GM12875 (cell line): Measurements from ENCODE around the gene IL19.

Experiments used
- H3K4me3 ChIP-seq: one replicate; pipeline ENCODE4 v1.5.1; 2011; ENCODE audit warnings: low read depth, low read length, control low read depth
- CTCF ChIP-seq: IDR thresholded peaks from 2 replicates; pipeline ENCODE4 v1.5.1; 2011; ENCODE audit warnings: low read depth, mild to moderate bottlenecking, control low read depth, inconsistent platforms, low read length, moderate library complexity, borderline replicate concordance; ENCODE audit not compliant: insufficient read depth

Gene IL19

GRCh38 chr1:206841609-206842323 is 71.2 kb downstream of the IL19 start:
- no peak for TF ChIP-seq CTCF
- H3K4me3 ChIP-seq: no peak overlapping the region

GRCh38 chr1:206842854-206843253 is 72.3 kb downstream of the IL19 start:
- TF ChIP-seq CTCF: no peak
- no peak overlapping the region for H3K4me3 ChIP-seq

- TF ChIP-seq CTCF: no peak
- no peak overlapping the region for H3K4me3 ChIP-seq
These were observed 73.1 kb downstream of the IL19 start for GRCh38 chr1:206843626-206844025.

GRCh38 chr1:206846487-206846886 is 75.9 kb downstream of the IL19 start:
- no peak for TF ChIP-seq CTCF

GRCh38 chr1:206847337-206847834 is 76.8 kb downstream of the IL19 start:
- TF ChIP-seq CTCF: no peak
- H3K4me3 ChIP-seq: no peak overlapping the region

More at GRCh38 chr1:206846487-206846886, 75.9 kb downstream of the IL19 start:
- H3K4me3 ChIP-seq: no peak overlapping the region

GRCh38 chr1:206847946-206848345 is 77.4 kb downstream of the IL19 start:
- H3K4me3 ChIP-seq: no peak overlapping the region
- TF ChIP-seq CTCF: no peak

GRCh38 chr1:206850401-206850800 is 79.8 kb downstream of the IL19 start:
- no peak overlapping the region for H3K4me3 ChIP-seq
- TF ChIP-seq CTCF: no peak
